Mucosa of gallbladder (tissue), 1 donor: ENCODE measurements around the gene CFAP92. TPM values are rescaled to one million over a fixed set of nuclear protein-coding genes. Genes with fewer than 3 reads are reported as not detected.
A peak's percentile ranks its signal among the peaks of the same experiment; 100 is the strongest.
"Not testable (repeated sequence)": the region's sequence is repeated elsewhere in the genome, so short reads cannot be mapped to it uniquely, and the experiment has no call there.

Source experiments
- DNase-seq: peaks from one replicate; pipeline ENCODE4 v3.0.0-alpha.2; 2020; ENCODE audit warnings: low spot score
- total RNA-seq: library from RNA; stranded (reverse); gene quantifications from one replicate; pipeline ENCODE4 v1.2.1, GENCODE V29; 2021
- donor health status: DM: no; HTN: no; CAD: no.

CFAP92 gene
- total RNA-seq, 1 donor from 2014 or later, result 3.3 TPM

DNA sequence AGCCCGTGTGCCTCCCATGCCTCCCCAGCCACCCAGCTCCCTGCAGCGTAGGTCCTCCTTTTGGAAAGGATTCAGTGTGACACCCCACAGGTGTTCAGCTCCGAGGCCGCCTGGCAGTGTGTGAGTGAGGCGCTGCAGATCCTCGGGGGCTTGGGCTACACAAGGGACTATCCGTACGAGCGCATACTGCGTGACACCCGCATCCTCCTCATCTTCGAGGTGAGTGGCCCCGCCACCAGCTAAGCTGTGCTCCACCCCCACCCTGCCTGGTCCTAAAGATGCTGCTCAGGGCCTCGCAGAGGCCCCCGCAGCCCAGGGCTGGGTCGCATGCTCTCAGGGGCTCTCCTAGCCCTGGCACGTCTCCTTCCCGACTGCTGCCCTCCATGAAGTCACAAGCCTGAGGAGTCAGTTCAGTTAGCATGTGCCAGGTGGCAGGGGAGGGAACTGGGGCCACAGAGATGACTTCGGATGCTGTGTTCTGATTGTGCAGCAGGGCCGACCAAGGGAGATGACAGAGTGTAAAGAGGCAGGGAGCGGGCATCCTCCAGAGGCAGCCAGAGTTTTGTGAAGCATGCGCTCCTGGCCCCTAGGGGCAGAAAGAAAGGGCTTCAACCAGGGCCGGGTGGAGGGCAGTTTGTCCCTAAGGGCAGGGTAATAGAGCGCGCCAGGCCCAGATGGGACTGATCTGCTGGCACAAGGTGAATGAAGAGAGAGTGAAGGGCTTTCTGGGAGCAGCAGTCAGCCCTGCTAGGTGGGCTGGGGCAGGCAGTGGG lies 87.7 kb downstream of the CFAP92 start:
- no peak for DNase-seq

GRCh38 chr3:128903501-128903900 lies 90.4 kb downstream of the CFAP92 start:
- no peak for DNase-seq

- no peak for DNase-seq
Observed at GRCh38 chr3:128902426-128902825, 91.5 kb downstream of the CFAP92 start.

GRCh38 chr3:128895843-128896697 lies 97.8 kb downstream of the CFAP92 start:
- DNase-seq, result peak; percentile 20

GRCh38 chr3:128889139-128889894 lies 104.6 kb downstream of the CFAP92 start:
- DNase-seq, result no peak

- no peak for DNase-seq
Observed at GRCh38 chr3:128884992-128885391, 108.9 kb downstream of the CFAP92 start.

DNA sequence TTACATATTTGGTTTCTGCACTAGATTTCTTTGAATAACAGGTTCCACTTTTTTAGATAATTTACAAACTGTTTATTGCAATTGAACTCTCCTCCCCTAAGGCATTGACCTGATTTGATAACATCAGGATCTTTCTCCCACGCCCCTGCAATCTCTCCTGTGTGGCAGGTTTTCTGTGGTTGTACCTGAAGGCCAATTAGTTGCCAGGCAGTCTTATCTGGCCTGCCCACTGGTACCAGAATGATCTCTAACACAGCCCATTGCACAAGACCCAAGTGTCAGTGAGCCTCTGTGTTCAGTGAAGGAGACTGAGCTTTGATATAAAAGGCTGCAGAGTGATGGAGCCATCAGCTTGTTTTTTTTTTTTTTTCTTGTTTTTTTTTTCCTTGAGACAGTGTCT lies 111.2 kb downstream of the CFAP92 start:
- DNase-seq, result no peak

DNA sequence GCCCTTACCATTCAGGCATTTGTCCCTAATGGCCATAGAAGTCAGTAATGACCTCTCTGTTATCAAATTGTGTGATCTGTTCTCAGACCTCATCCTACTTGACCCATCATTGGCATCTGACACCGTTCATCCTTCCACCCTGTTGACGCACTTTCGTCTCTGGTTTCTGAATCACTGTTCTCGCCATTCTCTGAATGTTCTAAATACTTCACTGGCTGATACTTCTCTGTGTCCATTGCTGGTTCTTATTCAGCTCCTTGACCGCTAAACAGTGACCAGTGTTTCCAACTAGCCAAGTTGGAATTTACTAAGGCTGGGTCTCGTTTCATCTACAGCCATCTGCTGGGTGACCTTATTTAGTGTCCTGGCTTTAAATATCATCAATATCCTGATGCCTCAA lies 112.3 kb downstream of the CFAP92 start:
- no peak for DNase-seq

- DNase-seq, result not testable (repeated sequence)
Observed at GRCh38 chr3:128880455-128880854, 113.4 kb downstream of the CFAP92 start.

- DNase-seq, result no peak
Observed at GRCh38 chr3:128879991-128880390, 113.9 kb downstream of the CFAP92 start.

DNA sequence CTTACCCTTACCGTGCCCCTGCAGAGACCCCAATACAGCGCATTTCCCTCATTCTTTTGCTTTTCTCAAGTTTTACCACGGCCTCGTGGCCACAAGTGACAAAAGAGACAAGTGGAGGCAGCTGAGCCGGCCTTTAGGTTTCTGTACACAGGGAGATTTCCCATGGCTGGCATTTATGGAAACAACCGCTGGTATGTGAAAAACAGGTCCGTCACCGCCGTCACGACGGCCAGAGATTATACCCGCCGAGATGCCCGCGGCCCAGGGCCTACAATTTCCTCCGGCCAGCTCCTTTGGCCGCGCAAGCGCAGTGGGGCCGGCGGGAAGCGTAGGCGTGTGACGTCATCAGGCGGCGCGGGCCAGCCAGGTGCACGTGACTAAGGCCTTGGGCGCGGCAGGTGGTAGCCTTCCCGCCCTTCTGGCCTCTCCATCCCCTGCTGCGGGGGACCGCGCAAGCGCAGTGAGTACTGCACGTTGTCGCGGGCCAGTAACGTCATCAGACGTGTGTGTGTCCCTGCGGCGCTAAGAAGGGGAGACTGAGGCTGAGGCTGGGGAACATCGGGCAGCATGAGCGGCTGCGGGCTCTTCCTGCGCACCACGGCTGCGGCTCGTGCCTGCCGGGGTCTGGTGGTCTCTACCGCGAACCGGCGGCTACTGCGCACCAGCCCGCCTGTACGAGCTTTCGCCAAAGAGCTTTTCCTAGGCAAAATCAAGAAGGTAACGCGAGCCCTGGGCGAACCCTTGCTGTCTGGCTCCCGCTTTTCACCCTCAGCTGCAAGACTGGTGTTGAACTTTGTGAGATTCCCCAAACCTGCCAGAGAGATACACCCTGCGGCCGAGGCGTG lies 114.5 kb downstream of the CFAP92 start, which contains the start of gene ACAD9:
Gene ACAD9 (plus strand): TSS at position 496 of the 845 bp plus-strand sequence. CDS start 72 bp downstream, at position 568.
- DNase-seq, result peak; percentile 98

DNA sequence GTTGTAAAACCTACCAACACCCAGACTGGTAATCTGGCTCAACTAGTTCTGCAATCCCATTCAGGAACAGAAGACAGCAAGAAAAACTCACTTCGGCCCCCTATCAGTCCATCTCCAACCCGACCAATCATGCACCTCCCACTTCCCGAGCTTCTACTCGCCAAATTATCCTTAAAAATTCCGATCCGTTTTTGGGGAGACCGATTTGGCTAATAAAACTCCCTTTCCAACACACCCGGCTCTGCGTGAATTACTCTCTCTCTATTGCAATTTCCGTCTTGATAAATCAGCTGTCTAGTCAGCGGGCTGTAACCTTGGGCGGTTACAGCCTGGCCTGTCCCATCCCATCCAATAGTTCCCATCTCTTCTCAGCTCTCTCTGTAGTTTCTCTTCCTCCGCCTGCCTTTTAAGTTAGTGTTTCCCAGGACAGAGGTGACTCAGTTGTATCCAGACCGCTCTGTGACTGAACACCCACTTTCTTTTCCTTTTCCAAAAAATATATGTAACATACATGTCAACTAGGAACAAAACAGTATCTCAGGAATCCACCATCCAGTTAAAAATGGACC lies 115.2 kb downstream of the CFAP92 start:
- no peak for DNase-seq

DNA sequence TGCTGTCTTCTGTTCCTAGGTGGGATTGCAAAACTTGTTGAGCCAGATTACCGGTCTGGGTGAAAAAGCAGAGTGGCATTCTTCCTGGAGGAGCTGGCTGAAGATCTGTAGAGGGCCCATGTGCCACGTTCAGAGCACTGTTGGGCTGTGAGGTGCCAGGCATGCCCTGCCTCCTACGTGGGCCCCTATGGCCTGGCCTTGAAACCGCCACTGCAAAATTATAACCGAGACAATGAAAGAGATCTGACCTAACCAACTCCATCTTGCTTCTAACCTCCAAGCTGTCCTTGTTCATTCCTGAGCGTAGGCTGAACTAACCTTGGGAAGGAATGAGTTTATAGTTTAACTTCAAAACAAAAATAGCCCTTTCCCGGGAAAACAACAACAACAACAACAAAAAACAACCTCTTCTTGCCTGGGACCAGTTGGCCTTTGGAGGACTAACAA lies 115.8 kb downstream of the CFAP92 start:
- DNase-seq, result no peak

DNA sequence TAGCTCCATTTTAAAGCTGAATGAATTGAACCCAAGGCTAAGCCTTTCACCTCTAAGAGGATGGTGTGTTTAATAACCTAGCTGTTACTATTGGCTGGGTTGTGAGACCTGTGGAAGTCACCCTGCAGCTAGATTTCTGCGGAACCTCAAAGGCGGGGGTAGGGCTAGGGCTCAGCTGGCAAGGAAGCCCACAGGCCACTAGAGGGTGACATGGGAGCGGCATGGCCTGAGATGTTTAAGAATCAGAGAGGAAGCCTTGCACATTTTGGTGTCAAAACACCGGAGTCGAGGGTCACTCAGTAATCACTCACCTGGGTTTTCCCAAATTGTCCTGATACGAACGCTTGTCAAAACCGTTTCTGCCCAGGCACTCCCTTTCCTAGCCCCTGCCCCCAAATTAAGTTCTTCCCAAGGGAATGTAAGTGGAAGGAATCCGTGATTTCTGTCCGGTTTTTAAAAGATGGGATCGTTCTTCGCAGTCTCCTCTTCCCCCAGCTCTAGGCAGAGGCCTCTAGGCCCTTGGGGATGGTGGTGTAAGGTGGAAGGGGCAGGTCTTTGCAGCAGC lies 118.2 kb downstream of the CFAP92 start:
- DNase-seq, result peak; percentile 28

GRCh38 chr3:128874481-128875180 lies 119.2 kb downstream of the CFAP92 start:
- no peak for DNase-seq

- DNase-seq, result no peak
Observed at GRCh38 chr3:128873244-128874022, 120.4 kb downstream of the CFAP92 start.

GRCh38 chr3:128872744-128873143 lies 121.1 kb downstream of the CFAP92 start:
- no peak for DNase-seq

- no peak for DNase-seq
Observed at GRCh38 chr3:128872282-128872681, 121.6 kb downstream of the CFAP92 start.

GRCh38 chr3:128870347-128870746 lies 123.5 kb downstream of the CFAP92 start:
- no peak for DNase-seq
